Anterior cingulate cortex (tissue), 58 donors: Measurements from ENCODE around the gene KRTAP10-6.
"Not testable (repeated sequence)": the region's sequence is repeated elsewhere in the genome, so short reads cannot be mapped to it uniquely, and the experiment has no call there.

Experiments
- DNase-seq, 58 donors: peaks; one replicate each; lab custom pipeline; 2025; lab: John Stamatoyannopoulos, UW

The KRTAP10-6 gene

DNA sequence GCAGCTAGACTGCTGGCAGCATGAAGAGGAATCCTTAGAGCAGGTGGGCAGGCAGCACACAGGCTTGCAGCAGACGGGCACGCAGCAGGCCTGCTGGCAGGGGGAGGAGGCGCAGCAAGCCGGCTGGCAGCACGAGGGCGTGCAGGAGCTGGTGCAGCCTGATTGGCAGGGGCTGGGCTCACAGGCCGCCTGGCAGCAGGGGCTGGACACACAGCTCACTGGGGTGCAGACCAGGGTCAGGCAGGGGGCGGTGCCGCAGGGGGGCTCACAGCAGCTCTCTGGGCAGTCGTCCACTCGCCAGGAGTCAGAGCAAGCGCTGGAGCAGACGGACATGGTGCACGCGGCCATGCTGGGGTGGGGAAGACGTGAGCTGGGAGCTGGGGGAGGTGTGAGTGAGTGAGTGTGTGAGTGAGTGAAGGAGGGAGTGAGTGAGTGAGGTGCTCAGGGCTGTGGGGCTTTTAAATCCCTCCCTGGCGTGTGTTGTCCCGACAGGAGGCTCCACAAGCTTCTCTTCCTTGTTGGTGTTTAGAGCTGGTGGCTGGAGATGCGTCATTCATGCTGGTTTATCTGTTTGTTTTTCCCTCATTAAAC is 12.0 kb downstream of the KRTAP10-6 start, which contains the start of gene KRTAP10-5:
Gene KRTAP10-5 (minus strand): TSS at position 374 of the 591 bp plus-strand sequence. CDS start 26 bp downstream, at position 348.
- not testable (repeated sequence) for DNase-seq

DNA sequence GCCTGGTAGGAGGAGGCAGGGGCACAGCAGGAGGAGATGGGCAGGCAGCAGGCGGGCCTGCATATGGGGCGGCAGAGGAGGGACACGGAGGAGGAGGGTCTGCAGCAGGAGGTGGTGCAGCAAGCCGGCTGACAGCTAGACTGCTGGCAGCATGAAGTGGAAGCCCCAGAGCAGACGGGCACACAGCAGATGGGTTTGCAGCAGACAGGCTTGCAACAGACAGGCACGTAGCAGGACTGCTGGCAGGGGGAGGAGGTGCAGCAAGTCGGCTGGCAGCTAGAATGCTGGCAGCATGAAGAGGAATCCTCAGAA is 12.5 kb downstream of the KRTAP10-6 start:
- DNase-seq = no peak

- no peak for DNase-seq
These were observed 13.1 kb downstream of the KRTAP10-6 start for GRCh38 chr21:44579056-44579832.

DNA sequence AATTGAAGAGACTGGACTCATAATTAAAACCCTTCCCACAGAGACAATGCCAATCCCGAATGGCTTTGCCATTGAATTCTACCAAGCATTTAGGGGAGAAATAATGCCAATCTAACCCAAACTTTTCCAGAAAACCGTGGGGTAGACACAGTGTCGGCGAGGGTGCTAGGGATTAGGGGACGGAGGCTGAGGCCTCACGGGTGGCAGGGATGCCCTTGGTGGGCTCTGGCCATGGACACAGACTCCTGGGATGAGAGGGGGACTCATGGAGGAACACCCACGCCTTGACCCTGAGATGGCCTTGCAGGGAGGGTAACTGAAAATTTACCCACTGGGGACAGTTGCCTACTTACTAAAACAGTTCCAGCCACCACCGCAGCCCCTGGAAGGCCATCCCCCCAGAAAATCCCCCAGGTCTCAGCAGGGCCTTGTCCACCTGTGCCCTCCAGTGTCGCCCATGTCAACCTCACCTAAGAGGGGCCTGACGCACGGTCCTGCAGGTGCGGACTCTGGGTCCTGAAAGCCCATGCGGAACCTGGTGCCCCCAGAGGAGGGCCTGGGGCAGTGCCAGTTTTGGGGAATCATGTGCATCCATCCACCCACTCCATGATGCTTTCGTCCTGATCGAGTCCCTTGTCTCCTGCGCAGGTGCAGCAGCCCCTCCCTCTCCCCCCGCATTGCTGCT is 13.8 kb downstream of the KRTAP10-6 start:
- DNase-seq = no peak

GRCh38 chr21:44576025-44576420 is 16.3 kb downstream of the KRTAP10-6 start:
- no peak for DNase-seq

- no peak for DNase-seq
These were observed 16.8 kb downstream of the KRTAP10-6 start for GRCh38 chr21:44575307-44576024.

DNA sequence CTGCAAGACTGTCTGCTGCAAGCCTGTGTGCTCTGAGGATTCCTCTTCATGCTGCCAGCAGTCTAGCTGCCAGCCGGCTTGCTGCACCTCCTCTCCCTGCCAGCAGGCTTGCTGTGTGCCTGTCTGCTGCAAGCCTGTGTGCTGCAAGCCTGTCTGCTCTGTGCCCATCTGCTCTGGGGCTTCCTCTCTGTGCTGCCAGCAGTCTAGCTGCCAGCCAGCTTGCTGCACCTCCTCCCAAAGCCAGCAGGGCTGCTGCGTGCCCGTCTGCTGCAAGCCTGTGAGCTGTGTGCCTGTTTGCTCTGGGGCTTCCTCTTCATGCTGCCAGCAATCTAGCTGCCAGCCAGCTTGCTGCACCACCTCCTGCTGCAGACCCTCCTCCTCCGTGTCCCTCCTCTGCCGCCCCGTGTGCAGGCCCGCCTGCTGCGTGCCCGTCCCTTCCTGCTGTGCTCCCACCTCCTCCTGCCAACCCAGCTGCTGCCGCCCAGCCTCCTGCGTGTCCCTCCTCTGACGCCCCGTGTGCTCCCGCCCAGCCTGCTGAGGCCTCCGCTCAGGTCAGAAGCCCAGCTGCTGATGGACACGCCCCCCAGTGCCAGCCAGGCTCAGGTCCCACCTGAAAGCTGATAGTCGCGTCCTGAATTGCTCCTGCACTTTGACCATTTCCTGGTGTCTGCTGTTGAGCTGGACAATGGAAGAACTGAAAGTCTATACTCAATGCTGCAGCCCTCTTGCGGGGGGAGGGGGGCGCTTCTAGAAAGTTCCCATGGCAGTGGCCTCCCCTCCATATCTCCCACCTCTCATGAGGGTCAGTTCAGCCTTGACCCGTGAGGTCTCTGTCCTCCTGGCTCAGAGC is 17.6 kb downstream of the KRTAP10-6 start:
- no peak for DNase-seq

DNA sequence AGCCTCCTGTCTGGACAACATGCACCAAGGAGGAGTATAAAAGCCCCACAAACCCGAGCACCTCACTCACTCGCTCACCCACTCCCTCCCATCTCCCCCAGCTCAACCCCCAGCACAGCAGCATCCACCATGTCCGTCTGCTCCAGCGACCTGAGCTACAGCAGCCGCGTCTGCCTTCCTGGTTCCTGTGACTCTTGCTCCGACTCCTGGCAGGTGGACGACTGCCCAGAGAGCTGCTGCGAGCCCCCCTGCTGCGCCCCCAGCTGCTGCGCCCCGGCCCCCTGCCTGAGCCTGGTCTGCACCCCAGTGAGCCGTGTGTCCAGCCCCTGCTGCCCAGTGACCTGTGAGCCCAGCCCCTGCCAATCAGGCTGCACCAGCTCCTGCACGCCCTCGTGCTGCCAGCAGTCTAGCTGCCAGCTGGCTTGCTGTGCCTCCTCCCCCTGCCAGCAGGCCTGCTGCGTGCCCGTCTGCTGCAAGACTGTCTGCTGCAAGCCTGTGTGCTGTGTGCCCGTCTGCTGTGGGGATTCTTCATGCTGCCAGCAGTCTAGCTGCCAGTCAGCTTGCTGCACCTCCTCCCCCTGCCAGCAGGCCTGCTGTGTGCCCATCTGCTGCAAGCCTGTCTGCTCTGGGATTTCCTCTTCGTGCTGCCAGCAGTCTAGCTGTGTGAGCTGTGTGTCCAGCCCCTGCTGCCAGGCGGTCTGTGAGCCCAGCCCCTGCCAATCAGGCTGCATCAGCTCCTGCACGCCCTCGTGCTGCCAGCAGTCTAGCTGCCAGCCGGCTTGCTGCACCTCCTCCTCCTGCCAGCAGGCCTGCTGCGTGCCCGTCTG is 18.5 kb downstream of the KRTAP10-6 start, which contains the start of gene KRTAP10-4:
Gene KRTAP10-4 (plus strand): TSS at position 100 of the 827 bp plus-strand sequence. CDS start 30 bp downstream, at position 130.
- DNase-seq = not testable (repeated sequence)

DNA sequence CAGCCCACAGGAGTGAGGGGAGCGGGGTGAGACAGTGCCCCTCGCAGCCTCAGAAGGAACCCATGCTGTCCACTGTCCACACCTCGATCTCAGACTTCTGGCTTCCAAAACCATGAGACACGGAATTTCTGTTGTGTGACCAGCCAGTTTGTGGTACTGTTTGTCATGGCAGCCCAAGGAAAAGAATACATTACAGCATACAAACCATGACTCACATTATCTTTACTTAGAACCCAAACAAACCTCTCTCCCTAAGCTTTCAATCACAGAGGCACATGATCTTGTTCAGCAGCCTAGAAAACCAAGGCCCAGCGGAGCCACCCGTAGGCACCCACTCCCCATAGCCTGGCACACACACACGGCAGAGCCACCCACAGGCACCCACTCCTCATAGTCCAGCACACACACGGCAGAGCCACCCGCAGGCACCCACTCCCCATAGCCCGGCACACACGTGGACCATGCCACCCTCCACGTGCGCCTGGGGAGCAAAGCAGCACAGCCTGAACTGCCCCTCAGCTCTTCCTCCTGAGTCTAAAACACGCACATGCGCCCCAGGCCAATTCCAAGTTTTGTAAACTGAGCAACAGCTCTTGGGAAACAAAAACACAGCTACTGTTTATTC is 19.2 kb downstream of the KRTAP10-6 start:
- no peak for DNase-seq

DNA sequence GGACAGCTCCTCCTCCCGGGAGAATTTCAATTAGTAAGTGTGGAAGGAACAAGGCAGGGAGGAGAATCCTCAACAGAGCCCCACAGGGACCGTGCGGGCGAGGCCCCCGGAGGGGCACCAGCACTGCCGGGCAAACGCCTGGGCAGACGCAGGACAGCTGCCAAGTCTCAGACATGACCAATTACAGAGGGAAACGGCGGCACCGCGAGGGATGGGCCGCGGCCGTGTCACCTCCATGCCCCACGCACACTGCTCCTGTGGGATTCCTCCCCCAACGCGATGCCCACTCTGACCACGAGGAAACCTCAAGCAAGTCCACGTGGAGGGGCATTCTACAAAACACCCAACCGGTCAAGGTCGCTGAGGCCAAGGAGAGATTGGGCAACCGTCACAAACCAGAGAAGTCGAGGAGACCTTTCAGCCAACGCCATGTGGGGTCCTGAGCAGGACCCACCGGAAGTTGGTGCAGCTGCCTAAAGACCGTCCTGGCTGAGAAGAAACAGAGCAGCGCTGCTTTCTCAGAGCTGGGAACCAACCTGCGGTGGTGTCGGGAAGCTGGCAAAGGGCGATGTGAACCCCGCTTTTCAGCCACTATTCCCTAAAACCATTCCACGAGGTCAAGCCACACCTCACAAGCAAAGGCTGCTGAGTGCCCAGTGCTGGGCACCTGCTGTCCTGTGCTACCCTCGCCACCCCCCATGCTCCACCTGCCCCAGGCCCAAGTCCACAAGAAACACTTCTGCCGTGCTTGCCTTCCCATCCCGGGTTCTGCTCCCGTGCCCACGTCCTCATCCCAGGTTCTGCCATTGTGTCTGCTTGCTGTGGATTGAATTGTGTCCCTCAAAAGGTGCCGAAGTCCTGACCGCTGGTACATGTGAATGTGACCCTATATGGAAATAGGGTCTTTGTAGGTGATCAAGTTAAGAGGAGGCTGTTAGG is 20.2 kb downstream of the KRTAP10-6 start:
- DNase-seq = no peak

DNA sequence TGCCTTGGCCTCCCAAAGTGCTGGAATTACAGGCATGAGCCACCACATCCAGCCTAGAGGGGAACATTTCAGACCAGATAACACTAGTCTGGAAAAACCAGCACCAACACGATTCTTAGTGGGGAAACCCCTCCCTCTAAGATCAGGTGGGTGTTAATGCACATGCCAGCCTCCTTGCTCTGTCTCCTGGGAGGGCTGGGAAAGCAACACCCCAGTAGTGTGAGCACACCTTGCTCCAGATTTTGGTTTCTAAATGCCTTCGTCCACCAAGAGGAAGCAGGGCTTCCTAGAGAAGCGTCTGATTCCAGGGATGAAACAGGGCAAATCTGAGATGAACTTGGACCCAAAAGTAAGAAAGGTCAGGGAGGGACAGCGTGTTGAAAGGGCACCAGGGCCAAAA is 21.0 kb downstream of the KRTAP10-6 start:
- no peak for DNase-seq

- no peak for DNase-seq
These were observed 22.3 kb downstream of the KRTAP10-6 start for GRCh38 chr21:44569861-44570517.

DNA sequence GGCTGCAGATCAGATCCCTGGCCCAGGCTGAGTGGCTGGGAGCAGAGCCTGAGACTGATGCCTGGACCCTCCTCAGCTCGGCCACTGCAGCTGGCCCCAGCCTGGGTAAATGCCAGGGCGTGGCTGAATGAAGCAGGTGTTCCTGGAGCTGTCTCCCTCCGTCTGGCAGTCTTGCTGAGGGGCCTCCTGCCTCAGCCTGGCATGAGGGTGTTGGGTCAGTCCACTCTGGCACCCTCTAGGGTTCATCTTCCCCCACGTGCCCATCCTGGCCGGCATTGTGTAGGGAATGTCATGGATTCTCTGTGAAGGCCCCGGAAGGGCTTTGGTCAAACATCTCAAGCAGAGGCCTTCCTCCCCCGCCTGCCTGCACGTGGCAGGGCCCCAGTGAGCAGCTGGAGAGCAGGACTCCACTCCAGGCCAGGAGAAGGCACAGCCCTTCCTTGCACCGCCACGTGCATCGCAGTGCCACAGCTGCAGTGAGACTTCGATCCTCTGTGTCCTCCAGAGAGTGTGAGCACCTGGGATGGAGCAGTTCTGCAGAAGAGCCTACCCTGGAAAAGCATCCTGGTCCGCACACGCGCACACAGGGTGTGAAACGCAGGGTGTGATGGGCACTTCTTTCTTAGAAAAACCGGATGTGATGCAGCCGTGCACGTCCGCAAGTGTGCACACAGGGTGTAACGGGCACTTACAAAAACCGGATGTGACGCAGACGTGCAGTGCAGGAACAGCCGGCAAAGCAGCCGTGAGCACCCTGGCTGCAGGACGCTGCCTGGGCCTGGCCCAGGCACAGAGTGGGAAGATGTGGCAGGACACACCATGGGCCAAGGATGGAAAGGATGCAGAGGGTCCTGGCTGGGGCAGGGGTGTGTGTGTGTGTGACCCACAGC is 23.4 kb downstream of the KRTAP10-6 start:
- no peak for DNase-seq

DNA sequence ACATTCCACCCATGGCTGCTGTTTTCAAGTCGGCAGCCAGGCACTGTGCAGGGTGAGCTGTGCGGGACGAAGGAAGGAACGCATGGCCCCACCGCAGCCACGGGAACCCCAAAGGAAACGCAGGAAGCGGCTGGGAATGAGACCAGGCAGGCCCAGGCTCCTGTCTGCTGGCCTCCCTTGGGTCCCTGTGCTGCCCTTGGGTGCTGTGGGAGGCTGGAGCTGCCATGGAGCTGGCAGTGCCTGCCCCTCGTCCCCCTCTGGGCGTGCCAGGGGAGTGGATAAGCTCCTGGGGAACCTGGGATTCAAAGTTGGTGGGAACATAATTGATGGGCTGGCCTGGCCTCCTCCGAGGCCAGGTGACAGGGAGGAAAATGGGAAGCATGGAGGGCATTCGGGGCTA is 24.0 kb downstream of the KRTAP10-6 start:
- DNase-seq = no peak

GRCh38 chr21:44567481-44568171 is 24.7 kb downstream of the KRTAP10-6 start:
- no peak for DNase-seq
